AG08395 (cell line): Measurements from ENCODE around the gene ADAMTS2.

Experiments
- DNase-seq: peaks from one replicate; pipeline ENCODE4 v3.0.0; 2012; ENCODE audit warnings: mixed read lengths, low spot score

The ADAMTS2 gene

DNA sequence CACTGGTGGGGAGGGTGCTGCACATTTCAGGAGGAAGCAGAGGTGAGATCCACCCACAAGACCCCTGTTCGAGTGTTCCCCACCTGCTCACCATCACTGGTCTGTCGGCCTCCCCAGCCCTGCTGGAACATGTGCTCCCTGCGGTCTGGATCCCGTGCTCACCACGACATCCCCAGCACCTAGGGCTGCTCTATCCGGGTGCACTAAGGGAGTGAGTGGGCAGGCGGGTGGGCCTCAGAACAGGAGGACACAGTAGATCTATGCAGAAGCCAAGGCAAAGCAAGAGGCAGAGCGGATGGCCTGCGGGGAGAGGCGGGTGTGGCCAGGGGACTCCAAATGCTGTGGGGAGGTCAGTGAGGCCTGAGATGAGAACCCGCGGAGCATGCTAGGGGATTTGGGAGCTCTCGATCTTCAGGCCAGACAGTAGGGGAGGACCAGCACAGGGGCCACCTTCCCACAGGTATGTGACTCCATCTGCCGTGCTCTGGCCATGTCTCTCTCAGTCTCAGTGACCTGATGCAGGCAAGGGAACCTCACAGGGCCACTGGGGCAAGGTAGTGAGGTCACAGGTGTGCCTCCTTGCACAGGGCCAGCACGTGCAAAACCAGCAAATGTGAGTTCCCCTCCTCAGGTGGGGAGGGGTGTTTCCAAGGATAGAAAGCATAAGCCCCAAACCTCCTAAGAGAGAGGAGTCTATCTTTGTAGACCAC lies 150.9 kb downstream of the ADAMTS2 start:
- no peak for DNase-seq

GRCh38 chr5:179193746-179194145 lies 151.5 kb downstream of the ADAMTS2 start:
- DNase-seq = no peak

- DNase-seq = no peak
Observed at GRCh38 chr5:179192891-179193470, 152.3 kb downstream of the ADAMTS2 start.

DNA sequence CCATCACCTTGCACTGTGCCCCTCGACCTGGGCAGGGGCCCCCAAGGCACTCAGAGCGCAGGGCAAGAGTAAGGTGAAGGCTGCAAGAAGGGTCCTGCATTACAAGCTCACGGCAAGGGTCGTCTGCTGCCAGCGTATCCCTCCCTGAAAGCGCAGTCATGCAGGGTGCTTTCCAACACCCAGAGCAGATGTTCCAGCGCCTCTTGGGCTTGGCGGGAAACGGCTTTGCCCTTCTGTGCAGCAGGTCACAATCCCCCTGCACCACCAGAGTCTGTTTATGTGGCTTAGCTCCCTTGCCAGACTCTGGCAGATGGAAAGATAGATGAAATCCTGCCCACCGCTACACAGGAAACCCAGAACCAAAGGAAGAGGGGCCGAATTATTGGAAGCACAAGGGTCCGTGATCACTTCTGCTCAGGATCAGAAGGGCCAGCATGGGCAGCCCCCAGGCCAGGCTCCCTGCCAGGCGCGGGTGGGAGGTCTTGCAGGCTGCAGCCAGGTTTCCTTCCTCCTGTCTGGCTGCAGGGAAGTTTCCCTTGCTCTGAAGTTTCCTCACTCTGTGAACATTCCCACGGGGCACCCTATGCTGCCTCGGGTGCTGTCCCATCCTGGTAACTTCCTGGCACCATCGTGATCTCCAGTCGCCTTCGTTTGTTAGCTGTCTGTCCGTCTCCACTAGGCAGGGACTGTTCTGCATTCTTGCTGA lies 152.9 kb downstream of the ADAMTS2 start:
- no peak for DNase-seq

GRCh38 chr5:179191506-179192184 lies 153.6 kb downstream of the ADAMTS2 start:
- no peak for DNase-seq

DNA sequence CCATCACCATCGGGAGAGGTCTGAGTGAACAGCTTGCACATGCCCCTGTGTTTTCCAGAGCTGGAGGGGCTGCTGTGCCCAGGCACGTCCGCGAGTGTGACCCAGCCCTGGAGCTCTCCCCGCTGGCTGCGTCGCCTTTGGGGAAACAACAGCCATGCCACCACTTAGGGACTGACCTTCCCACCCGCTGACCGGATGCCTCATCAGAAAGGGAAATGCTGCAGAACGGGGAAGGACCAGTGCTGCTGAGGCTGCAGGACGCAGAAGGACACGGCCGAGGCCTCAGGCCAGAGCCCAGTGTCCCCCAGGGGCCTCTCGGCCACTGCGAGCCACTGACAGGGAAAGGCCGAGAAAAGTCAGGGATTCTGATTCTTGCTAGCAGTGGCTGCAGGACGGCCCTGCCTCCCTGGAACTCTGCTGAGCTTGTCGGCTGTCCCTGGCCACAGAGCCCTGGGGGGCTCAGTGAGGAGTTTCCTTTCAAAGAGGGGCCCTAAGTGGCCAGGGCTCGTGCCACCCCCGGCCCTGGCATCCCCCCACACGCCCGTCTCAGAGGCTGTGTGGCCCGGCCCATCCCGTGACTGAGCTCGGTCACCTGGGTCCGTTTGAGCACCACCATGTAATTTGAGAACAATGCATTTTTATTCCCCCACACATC lies 154.3 kb downstream of the ADAMTS2 start:
- no peak for DNase-seq

- no peak for DNase-seq
Observed at GRCh38 chr5:179188636-179189035, 156.6 kb downstream of the ADAMTS2 start.

- DNase-seq = no peak
Observed at GRCh38 chr5:179187681-179188575, 157.3 kb downstream of the ADAMTS2 start.

- DNase-seq = no peak
Observed at GRCh38 chr5:179187229-179187678, 158.0 kb downstream of the ADAMTS2 start.

DNA sequence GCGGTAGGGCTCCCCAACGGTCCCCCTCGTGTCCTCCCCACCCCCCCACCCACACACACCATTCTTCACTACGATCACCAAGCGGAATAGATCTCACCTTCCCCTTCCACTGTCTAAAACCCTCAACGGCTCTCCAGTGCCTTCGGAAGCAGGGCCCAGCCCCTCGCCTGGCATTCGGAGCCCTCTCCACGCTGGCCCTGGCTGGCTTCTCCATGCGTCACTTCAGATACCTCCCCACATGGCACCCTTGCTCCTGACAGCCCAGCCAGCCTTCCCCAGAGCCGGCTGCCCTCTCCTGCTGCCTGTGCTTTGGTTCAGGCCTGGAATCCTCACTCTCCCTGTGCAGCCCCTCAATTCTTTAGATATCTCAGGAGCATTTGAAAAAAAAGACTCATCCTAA lies 158.5 kb downstream of the ADAMTS2 start:
- DNase-seq = no peak

- no peak for DNase-seq
Observed at GRCh38 chr5:179185941-179186411, 159.3 kb downstream of the ADAMTS2 start.

DNA sequence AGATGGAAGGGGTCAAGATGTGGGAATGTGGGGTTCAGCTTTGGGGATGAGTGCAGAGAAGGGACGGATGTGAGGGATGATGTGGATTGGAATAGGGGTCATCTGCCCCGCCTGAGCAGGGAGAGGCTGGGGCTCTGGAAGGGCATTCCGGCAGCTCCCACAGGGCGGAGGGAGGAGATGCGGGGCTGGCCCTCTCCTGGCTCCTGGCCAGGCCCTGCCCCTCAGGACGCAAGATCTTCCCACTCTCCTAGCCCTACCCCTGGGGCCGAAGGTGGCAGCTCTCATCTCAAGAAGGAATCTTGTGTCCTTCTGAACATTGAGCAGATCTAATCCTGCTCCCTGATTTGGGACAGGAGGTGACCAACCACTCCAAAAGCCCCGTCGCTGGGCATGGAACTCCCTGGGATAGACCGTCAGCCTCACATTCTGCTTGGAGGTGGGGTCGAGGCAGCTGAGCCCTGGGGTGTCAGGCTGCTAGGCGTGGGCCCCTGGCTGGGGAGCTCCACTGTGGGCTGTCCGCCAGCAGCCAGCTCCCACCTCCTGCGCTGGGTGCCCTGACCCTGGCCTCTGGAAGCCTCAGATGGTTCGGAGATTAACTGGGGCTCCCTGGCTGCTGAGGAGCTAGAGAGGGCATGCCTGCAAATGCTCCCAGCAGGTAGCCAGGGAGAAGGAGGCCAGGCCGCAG lies 159.9 kb downstream of the ADAMTS2 start:
- no peak for DNase-seq

DNA sequence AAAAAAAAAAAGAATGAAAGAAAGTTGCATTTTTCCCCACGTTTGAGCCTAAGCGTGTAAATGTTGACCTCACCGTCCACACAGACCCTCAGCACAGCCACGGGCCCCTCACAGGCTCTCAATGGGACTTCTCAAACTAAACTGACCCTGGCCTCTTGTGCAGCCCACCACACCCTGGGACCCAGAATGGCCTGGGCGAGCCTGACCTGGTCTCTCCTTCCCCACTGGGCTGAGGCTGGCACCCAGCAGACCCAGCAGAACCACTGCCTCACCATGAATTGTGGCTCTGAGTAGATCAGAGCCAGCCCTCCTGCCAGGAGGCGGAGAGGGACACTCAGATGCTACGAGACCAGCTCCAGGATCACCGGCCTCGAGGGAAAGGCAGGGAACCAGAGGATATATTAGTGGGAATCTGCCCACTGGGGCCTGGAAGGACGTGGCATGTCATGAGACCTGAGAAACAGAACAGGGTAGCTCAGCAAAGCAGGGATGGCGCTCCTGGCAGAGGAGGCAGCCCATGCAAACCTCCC lies 160.7 kb downstream of the ADAMTS2 start:
- DNase-seq = no peak

- no peak for DNase-seq
Observed at GRCh38 chr5:179183481-179183880, 161.8 kb downstream of the ADAMTS2 start.

DNA sequence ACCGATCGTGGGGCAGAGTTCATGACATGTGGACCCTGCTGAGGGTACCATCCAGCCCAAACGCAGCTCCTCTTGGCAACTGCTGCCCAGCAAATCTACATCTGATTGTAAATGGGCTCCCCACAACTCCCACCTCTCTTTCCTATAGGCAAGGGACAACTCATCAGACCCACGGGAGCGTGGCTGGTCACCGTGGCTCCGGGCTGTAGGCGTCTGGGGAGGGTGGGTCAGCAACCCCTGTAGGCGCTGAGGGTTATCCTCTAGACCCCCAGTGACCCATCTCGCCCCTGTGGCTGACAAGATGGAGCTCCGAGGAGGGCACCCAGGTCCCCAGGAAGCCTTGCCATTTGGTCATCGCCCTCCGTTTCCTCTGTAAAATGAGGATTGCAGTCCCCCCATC lies 162.7 kb downstream of the ADAMTS2 start:
- no peak for DNase-seq

DNA sequence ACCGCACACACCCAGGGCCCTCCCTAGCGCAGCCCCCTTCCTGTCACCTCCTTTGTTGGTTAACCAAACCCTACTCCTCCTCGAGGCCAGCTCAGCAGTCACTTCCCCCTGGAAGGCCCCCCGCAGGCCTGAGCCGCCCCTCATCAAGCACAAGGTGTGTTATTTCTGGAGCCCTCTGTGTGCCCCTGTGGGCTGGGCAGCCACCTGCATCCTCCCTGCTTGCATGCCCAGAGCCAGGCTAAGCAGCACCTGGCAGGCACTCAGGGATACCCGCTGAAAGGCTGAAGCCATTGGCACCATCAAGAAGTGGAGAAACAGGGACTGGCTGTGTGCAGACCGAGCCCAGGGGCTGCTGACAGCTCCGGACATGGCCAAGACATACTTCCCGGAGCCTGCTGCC lies 163.3 kb downstream of the ADAMTS2 start:
- no peak for DNase-seq

GRCh38 chr5:179180921-179181645 lies 164.2 kb downstream of the ADAMTS2 start:
- no peak for DNase-seq

- DNase-seq = no peak
Observed at GRCh38 chr5:179180061-179180610, 165.1 kb downstream of the ADAMTS2 start.
